Neural progenitor cell (in vitro differentiated cells): ENCODE results near the gene RAVER1. TPM values are rescaled to one million over a fixed set of nuclear protein-coding genes. Genes with fewer than 3 reads are reported as not detected.

ENCODE experiments used
- DNase-seq: peaks from one replicate; pipeline ENCODE4 v3.0.0-alpha.2; 2016; ENCODE audit warnings: low spot score
- H2AFZ ChIP-seq: fragments of 200-600 bp; sonication (generic); replicated peaks from 2 replicates; pipeline ENCODE4 v1.6.1; 2016; ENCODE audit warnings: antibody characterized with exemption
- H3F3A ChIP-seq: fragments of 200-600 bp; sonication (generic); 2 replicates; pipeline ENCODE4 v1.6.1; 2016; ENCODE audit warnings: antibody characterized with exemption, low read depth
- H3K27ac ChIP-seq: fragments of 200-600 bp; sonication (generic); 2 replicates; pipeline ENCODE4 v1.5.1; 2016; ENCODE audit warnings: mild to moderate bottlenecking
- H3K27me3 ChIP-seq: fragments of 200-600 bp; sonication (generic); 2 replicates; pipeline ENCODE4 v1.6.1; 2016; ENCODE audit warnings: mild to moderate bottlenecking, moderate library complexity
- H3K36me3 ChIP-seq: fragments of 200-600 bp; sonication (generic); 2 replicates; pipeline ENCODE4 v1.5.1; 2016
- H3K4me1 ChIP-seq: fragments of 200-600 bp; sonication (generic); 2 replicates; pipeline ENCODE4 v1.6.1; 2016; ENCODE audit warnings: mixed run types
- H3K4me2 ChIP-seq: fragments of 200-600 bp; sonication (generic); 2 replicates; pipeline ENCODE4 v1.6.1; 2016
- H3K4me3 ChIP-seq: fragments of 200-600 bp; sonication (generic); 2 replicates; pipeline ENCODE4 v1.5.1; 2016
- H3K79me2 ChIP-seq: fragments of 200-600 bp; sonication (generic); 2 replicates; pipeline ENCODE4 v1.6.1; 2016; ENCODE audit warnings: low read depth
- H3K9ac ChIP-seq: fragments of 200-600 bp; sonication (generic); 2 replicates; pipeline ENCODE4 v1.6.1; 2016
- H3K9me3 ChIP-seq: fragments of 200-600 bp; sonication (generic); 2 replicates; pipeline ENCODE4 v1.5.1; 2016; ENCODE audit warnings: low read depth
- H4K20me1 ChIP-seq: fragments of 200-600 bp; sonication (generic); 2 replicates; pipeline ENCODE4 v1.6.1; 2016; ENCODE audit warnings: low read depth
- H3K27ac Mint-ChIP-seq: 3 replicates; pipeline ENCODE4 v1.8.0; 2021; ENCODE audit warnings: mixed read lengths
- H3K27me3 Mint-ChIP-seq: 2 replicates; pipeline ENCODE4 v1.8.0; 2022; ENCODE audit warnings: low read depth, mild to moderate bottlenecking, inconsistent platforms, moderate library complexity, mixed read lengths; ENCODE audit not compliant: insufficient read depth
- H3K36me3 Mint-ChIP-seq: 3 replicates; pipeline ENCODE4 v1.8.0; 2021; ENCODE audit warnings: mixed read lengths
- H3K4me1 Mint-ChIP-seq: 3 replicates; pipeline ENCODE4 v1.8.0; 2021; ENCODE audit warnings: mixed read lengths
- H3K4me3 Mint-ChIP-seq: 3 replicates; pipeline ENCODE4 v1.8.0; 2021; ENCODE audit warnings: mild to moderate bottlenecking, moderate library complexity, mixed read lengths
- H3K9me3 Mint-ChIP-seq: 3 replicates; pipeline ENCODE4 v1.8.0; 2020; ENCODE audit warnings: mixed read lengths
- EZH2 ChIP-seq: fragments of 200-600 bp; sonication (generic); IDR thresholded peaks from 2 replicates; pipeline ENCODE4 v1.6.1; 2017; ENCODE audit warnings: antibody characterized with exemption, mild to moderate bottlenecking, moderate library complexity
- EZH2phosphoT487 ChIP-seq: fragments of 200-600 bp; sonication (generic); IDR thresholded peaks from 2 replicates; pipeline ENCODE4 v1.6.1; 2017; ENCODE audit warnings: antibody characterized with exemption
- total RNA-seq: library from RNA; depleted of rRNA; stranded (reverse); fragments of >200 nt; gene quantifications from 2 replicates; pipeline ENCODE4 v1.2.3, GENCODE V29; 2015; ENCODE audit warnings: low replicate concordance
- TF ChIP-seq, protein P1 (sequence below): fragments of 200-600 bp; sonication (generic); IDR thresholded peaks from 2 replicates; pipeline ENCODE4 v1.5.1; 2017; ENCODE audit warnings: antibody characterized with exemption, mild to moderate bottlenecking

RAVER1 gene
- total RNA-seq, 1 donor from 2014 or later = 5.4 TPM

DNA sequence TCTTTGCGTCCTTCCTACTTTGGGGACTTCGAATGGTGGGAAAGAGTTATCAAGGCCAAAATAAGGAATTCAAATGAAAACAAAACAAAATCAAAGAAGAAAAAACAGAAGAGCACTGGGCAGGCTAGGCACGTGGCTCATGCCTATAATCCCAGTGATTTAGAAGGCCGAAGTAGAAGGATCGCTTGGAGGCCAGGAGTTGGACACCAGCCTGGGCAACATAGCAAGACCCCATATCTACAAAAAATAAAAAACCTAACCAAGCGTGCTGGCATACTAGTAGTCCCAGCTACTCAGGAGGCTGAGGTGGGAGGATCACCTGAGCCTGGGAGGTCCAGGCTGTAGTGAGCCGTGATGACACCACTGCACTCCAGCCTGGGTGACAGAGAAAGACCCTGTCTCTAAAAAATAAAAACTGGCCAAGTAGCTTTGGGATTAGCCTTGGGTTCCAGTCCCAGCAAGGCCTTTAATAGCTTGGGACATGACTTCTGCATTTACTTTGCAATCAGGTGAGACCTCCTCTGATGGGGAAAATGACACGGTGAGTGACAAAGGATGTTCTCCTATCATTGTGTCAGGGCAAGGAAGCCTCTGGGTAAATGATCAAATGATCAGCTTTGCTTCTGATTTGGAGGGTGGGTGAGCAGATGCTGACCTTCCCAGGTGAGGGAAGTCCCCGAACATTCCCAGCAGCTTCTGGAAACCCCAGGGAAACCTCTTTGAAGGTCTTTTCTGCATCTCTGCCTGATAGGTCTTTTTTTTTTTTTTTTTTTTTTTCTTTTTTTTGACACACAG lies 55.3 kb downstream of the RAVER1 start:
- Histone ChIP-seq H3K79me2 (no peaks in the 10 kb centered on the region), H4K20me1 (no peaks in the 10 kb centered on the region), H3K27me3 (peaks cover 11% of the 10 kb centered on the region), H2AFZ (no peak overlapping the region), H3F3A (no peaks in the 10 kb centered on the region), H3K4me3 (no peak overlapping the region), H3K4me1 (no peaks in the 10 kb centered on the region), H3K4me2 (no peak overlapping the region), H3K9ac (no peak overlapping the region), H3K9me3 (no peaks in the 10 kb centered on the region), H3K27ac (no peak overlapping the region), H3K36me3 (no peaks in the 10 kb centered on the region)
- DNase-seq = no peak
- peaks cover 2% of the 10 kb centered on the region for H3K4me1 Mint-ChIP-seq
- TF ChIP-seq, protein P1, sequence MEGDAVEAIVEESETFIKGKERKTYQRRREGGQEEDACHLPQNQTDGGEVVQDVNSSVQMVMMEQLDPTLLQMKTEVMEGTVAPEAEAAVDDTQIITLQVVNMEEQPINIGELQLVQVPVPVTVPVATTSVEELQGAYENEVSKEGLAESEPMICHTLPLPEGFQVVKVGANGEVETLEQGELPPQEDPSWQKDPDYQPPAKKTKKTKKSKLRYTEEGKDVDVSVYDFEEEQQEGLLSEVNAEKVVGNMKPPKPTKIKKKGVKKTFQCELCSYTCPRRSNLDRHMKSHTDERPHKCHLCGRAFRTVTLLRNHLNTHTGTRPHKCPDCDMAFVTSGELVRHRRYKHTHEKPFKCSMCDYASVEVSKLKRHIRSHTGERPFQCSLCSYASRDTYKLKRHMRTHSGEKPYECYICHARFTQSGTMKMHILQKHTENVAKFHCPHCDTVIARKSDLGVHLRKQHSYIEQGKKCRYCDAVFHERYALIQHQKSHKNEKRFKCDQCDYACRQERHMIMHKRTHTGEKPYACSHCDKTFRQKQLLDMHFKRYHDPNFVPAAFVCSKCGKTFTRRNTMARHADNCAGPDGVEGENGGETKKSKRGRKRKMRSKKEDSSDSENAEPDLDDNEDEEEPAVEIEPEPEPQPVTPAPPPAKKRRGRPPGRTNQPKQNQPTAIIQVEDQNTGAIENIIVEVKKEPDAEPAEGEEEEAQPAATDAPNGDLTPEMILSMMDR = no peak
- TF ChIP-seq EZH2 (no peak), EZH2phosphoT487 (no peak)
- no peak overlapping the region for H3K4me3 Mint-ChIP-seq
- no peaks in the 10 kb centered on the region for H3K9me3 Mint-ChIP-seq
- H3K27ac Mint-ChIP-seq = no peak overlapping the region
- peaks cover 23% of the 10 kb centered on the region for H3K27me3 Mint-ChIP-seq
- H3K36me3 Mint-ChIP-seq = no peaks in the 10 kb centered on the region

DNA sequence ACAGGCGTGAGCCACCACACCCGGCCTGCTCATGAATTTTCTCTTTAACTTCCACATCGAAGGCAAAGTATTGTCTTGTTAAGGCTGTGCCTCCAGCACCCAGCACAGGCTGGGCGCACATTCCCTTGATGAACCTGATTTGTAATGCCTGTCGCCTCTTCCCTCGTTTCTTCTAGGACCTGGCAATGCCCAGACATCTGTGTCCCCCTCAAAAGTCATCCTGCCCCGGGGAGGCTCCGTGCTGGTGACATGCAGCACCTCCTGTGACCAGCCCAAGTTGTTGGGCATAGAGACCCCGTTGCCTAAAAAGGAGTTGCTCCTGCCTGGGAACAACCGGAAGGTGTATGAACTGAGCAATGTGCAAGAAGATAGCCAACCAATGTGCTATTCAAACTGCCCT lies 58.7 kb downstream of the RAVER1 start:
- Histone ChIP-seq H3K4me2 (no peak overlapping the region), H3K9ac (no peak overlapping the region), H3K36me3 (no peaks in the 10 kb centered on the region), H3F3A (peaks cover 18% of the 10 kb centered on the region), H3K79me2 (no peaks in the 10 kb centered on the region), H3K4me1 (no peaks in the 10 kb centered on the region), H4K20me1 (no peaks in the 10 kb centered on the region), H3K27me3 (peaks cover 45% of the 10 kb centered on the region), H2AFZ (no peak overlapping the region), H3K9me3 (no peaks in the 10 kb centered on the region), H3K27ac (no peak overlapping the region), H3K4me3 (no peak overlapping the region)
- Mint-ChIP-seq H3K27ac (no peak overlapping the region), H3K36me3 (no peaks in the 10 kb centered on the region), H3K27me3 (peaks cover 35% of the 10 kb centered on the region), H3K4me3 (no peak overlapping the region), H3K4me1 (peaks cover 2% of the 10 kb centered on the region), H3K9me3 (no peaks in the 10 kb centered on the region)
- TF ChIP-seq EZH2phosphoT487 (no peak), EZH2 (no peak)
- TF ChIP-seq, protein P1 = no peak
- DNase-seq = no peak

DNA sequence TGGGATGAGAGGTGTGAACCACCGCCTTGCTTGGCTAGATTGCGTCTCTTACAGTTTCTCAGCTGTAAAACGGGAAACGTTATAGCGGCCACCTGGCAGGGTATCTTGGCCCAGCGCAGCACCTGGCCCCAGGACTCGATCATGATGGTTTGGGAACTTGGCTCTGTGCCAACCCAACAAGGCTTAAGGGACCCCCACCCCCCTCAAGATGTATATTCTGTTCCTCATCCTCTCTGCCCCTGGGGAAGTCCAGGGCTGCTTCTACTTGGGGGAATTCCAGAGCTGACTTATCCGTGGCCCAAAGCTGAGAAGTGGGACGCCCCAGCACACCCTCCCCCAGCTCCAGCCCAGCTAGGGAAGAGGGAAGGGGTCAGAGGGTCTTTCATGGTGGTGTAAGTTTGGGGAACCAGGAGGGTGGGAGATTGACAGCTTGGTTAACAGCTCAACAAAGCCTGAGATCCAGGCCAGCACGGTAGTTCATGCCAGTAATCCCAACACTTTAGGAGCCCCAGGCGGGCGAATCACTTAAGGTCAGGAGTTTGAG lies 61.7 kb downstream of the RAVER1 start:
- no peaks in the 10 kb centered on the region for H3K36me3 Mint-ChIP-seq
- TF ChIP-seq EZH2phosphoT487 (no peak), EZH2 (no peak)
- TF ChIP-seq, protein P1 = no peak
- Histone ChIP-seq H3K79me2 (no peaks in the 10 kb centered on the region), H3K36me3 (no peaks in the 10 kb centered on the region), H3K9me3 (no peaks in the 10 kb centered on the region), H3K27me3 (peaks cover 61% of the 10 kb centered on the region), H3K4me2 (no peak overlapping the region), H4K20me1 (no peaks in the 10 kb centered on the region), H3K4me3 (no peak overlapping the region), H3K4me1 (no peaks in the 10 kb centered on the region), H3F3A (peaks cover 18% of the 10 kb centered on the region), H3K27ac (no peak overlapping the region), H2AFZ (no peak overlapping the region), H3K9ac (no peak overlapping the region)
- no peaks in the 10 kb centered on the region for H3K4me1 Mint-ChIP-seq
- peaks cover 34% of the 10 kb centered on the region for H3K27me3 Mint-ChIP-seq
- no peak overlapping the region for H3K27ac Mint-ChIP-seq
- peak overlapping the region; percentile 35 for H3K4me3 Mint-ChIP-seq
- H3K9me3 Mint-ChIP-seq = no peaks in the 10 kb centered on the region
- DNase-seq = no peak
